Daoy (cell line): ENCODE measurements around the gene DPYSL5. TPM values are rescaled to one million over a fixed set of nuclear protein-coding genes. Genes with fewer than 3 reads are reported as not detected.

Experiments used
- DNase-seq: peaks from one replicate; pipeline ENCODE4 v3.0.0-alpha.2; 2015; ENCODE audit warnings: low read depth
- total RNA-seq: library from RNA; depleted of rRNA; stranded (reverse); fragments of >200 nt; shearing (Covaris generic); gene quantifications from 2 replicates; pipeline ENCODE4 v1.2.3, GENCODE V29; 2014

Gene DPYSL5
- total RNA-seq, 1 experiment from 2014 or later = 1.9 TPM

DNA sequence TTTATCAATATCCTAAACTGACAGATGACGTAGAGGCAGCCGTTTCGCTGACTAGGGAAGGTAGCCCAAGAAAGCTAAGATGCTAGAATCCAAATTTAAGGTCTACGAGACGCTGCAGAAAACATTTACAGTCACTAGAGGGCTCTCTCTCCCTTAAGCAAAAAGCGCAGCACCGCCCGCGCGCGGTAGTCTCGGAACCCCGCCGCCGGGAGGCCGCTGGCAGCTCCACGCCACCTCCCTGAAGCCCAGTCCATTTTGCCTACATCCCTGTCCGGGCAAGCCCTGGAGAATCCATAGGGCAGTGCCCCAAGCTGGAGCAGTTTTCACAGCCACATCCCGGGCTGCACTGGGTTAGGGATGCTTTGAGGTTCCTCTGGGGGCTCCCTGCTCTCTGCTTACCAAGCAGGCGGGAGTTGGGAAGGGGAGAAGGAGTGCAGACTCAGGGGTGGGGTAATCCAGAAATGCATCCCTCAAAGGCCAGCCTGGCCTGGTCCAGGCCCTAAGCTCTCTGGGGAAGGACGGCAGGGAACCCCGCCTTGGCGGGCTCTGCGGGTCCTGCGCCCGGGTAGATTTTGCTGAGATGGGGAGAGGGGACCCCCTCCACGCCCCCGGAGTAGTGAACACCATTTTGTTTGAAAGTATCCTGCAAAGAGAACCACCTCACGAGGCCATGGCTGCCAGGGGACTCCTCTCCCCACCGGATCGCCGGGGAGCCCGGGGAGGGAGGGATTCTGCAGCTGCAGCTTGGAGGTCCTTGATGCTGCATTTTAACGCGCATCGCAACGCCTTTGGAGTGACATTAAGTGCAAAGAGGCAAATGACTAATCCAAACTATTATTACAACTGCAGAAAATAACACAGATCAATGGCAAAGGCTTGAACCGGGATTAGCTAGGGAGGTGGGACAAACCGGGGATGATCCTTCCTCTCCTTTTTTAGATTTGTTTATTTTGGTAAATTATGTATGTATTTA is 1.3 kb upstream of the DPYSL5 start:
- peak; percentile 85 for DNase-seq

DNA sequence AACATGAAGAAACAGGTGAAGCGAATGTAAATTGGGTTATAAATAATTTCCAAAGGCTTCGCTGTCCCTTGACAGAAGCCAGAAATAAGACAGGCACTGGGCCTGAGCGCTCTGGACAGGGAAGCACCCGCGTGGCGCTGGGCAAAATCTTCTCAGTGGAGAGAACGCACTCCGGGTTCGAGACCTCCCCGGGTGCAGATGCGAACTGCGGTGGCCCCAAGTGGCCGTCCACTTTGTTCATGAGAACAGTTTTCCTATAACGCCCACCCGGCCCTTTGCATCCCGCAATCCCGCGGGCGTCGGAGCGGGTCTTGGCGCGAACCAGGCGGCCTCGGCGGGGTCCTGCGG is 651 bp upstream of the DPYSL5 start:
- DNase-seq = no peak

DNA sequence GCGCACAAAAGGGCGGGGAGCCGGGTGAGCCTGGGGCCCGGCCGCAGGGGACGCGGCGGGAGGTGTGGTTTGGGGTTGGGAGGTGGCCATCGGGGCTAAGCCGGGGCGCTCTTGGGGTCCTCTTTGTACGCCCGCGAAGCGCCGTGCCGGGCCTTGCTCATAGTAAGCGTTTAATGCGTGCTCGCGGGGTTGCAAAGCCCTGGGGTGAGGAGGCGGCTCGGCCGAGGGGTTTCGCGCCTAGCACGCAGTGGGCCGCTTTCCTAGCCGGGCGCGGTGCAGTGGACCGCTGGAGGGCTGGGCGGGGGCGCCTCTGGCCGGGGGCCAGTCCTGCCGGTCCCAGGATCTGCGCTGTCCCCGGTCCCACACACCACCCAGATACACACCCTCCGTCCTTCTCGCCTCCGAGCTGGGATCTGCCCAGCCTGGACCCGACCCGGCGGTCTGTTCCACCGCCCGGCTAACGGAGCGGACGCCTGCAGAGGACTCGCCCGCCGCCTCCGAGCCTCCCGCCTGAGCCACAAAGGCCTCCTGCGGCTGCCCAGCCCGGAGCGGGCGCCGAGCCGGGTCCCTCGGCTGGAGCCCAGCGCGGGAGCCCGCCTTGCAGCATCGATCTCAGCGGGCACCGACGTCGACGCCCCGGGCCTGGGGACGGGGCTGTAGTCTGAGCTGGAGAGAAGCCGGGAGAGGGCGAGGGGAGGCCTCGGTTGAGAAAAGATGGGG is 564 bp downstream of the DPYSL5 start:
- DNase-seq = peak; percentile 55

DNA sequence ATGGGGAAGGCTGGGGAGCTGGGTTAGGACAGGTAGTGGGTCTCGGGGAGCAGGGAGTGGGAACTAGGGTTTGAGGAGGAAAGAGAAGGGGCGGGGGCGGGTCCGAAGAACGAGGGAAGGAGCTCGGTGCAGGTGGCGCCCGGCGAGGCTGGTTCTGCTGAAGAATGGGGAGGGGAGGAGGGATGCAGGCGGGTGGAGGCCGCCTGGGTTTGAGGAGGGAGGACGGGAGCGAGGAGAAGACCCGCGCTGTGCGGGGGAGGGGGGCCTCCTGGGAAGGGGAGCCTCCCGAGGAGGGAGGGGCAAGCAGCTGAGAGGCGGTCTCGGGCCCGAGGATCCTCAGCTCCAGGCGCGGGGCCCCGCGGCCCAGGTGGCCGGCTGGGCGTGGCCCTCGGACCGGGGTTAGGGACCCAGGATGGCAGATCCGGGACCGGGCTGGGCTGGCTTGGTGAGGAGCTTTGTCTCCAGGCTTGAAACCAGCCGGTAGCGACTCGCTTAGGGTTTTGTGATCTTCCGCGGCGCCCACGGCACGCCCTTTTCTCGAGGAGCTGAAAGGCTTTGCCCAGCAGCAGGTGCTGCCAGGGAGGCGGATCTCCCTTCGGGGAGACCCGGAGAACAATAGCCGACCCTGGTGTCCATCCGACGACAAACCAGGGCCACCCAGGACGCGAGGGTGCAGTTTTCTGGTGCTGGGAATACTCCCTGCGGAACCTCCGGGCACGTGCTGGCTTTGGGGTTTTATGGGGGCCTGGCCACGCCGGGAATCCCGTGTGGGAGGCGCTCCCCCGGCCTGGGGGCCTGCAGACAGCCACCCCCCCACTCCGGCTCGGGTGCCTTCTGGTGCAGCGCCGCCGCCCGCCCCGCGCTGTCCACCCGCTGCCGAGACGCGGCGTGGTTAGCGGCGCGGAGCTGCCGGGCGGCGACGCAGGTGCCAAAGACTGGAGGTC is 1.4 kb downstream of the DPYSL5 start:
- no peak for DNase-seq

DNA sequence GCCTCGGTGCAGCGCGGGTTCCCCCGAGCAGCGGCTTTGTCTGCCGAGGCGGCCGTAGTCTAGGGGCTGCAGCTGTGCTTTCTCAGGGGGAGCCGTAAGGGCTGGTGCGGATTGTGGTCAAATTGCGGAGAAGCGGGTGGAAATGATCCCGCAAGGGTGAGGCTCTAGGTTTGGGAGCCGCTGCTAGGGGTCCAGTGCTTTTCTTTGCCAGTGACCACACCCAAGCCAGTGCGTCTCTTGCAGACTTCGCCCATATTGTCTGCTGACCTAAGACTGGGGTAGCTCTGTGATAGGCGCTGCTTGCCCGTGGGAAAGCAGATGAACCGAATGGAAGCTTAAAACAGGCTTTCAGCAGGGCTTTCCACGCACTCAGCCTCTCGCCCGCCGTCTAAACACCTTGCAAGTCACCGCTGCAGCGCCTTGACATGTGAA is 2.1 kb downstream of the DPYSL5 start:
- no peak for DNase-seq

DNA sequence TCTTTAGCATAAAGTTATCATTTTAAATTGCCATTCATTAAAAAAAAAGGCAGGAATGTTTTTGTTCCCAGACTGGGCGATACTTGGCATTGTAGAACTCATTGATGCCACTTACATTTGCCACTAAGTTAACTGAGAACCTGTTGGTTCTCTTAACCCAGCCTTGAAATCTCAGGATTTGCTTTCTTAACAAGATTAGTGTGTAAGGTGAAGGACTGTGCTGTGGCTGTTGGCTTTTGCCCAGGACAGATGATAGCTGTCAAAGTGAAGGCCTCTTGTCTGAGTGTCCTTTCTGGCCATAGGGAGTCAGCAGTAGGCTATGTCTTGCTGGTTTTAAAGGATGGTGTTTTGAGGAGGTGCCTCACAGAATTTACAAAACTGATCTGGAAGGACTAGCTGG is 2.6 kb downstream of the DPYSL5 start:
- DNase-seq = no peak

DNA sequence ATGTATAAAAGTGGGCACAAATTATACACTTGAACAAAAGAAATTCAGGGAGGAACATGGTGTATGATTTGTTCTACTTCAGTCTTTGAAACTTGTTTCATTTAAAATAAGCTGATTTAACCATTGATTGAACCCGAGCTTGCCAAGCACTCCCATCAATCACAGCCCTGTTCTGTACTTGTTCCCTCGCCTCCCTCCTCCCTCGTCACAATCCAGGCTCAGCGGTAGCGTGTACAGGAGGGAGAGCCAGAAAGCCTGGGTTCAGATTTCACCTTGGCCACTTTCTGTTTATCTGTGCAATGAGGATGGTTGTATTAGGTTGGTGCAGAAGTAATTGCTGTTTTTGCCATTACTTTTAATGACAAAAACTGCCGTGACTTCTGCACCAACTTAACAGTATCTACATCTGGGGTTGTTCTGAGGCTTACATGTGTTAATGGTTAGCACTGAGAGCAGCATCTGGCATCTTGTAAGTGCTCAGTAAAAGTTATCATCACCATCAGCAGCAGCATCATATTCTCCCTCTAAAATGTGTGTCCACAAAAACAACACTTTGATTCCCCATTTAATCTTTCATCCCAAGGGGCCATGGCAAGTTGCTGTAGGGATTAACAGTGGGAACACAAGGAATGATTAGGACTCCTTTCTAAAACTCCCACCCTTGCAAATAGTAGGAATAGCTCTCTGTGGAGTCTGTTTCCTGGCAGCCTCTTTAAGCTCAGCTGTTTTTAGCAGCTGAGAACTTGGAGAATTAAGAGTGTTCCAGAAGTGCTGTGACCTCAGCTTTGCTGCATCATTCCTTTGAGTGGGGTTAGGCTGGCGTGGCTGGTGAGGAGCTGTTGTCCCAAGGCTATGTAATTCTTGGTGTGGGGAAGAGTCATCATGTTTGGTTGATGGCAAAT is 4.7 kb downstream of the DPYSL5 start:
- DNase-seq = no peak

DNA sequence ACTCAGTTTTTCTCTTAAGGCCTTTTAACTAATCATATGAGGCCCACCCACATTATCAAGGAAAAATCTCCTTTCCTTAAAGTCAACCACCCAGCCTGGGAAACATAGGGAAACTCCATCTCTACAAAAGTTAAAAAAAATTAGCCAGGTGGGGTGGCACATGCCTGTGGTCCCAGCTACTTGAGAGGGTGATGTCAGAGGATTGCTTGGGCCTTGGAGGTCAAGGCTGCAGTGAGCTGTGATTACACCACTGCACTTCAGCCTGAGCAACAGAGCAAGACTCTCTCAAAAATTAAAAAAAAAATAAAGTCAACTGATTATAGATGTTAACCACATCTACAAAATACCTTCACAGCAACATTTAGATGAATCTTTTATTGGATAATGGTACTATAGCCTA is 5.8 kb downstream of the DPYSL5 start:
- no peak for DNase-seq

DNA sequence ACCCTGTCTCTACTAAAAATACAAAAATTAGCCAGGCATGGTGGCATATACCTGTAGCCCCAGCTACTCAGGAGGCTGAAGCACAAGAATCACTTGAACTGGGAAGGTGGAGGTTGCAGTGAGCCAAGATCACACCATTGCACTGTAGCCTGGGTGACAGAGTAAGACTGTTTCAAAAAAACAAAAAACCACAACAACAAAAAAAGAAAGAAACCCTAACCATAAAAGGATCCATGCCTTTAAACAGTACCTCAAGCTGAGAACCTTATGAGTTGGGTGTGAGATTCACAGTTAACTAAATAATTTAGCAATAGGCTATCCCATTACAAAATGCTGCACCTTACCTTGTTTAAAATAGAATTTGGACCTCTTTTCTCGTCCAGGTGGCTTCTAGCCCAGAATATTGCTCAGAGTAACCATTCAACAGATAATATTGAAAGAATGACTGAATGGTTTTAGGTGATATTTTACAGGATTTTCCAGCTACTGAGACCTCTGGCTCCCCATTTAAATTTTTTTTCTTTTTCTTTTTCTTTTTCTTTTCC is 6.4 kb downstream of the DPYSL5 start:
- no peak for DNase-seq

DNA sequence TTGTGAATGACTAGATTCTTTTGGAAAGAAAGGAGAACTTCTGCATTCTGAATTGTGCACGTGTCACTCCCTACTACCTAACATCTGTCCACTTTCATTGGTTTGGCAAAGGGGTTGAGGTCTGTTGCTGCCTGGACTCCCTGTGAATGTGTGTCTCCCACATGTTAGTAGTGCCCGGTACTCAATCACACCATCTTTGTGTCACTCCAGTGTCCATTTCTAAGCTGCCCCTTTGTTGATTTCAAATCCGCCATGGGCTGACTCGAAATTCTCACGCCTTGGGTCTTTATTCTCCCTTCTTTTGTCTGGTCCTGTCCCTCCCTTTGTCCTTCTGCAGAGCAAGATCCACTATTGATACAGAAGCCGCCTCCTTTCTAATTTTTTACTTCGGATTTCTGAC is 7.5 kb downstream of the DPYSL5 start:
- no peak for DNase-seq

DNA sequence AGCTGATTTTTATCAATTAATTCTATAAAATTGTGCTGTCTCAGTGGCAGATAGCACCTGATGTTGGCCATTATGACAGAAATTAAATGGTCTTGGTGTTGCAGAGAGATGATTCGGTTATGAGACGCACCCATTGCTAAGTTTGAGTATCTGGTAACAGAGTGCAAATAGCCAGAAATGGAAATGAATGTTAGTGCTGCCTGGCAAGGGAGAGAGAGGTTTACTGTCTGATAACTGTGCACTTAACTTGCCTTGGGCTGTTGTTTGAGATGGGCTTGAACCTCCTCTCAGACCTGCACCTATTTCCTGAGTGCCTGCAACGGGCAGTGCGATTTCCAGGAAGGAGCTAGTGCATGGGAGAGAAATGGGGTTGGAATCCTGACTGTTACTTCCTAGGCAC is 11.7 kb downstream of the DPYSL5 start:
- no peak for DNase-seq

DNA sequence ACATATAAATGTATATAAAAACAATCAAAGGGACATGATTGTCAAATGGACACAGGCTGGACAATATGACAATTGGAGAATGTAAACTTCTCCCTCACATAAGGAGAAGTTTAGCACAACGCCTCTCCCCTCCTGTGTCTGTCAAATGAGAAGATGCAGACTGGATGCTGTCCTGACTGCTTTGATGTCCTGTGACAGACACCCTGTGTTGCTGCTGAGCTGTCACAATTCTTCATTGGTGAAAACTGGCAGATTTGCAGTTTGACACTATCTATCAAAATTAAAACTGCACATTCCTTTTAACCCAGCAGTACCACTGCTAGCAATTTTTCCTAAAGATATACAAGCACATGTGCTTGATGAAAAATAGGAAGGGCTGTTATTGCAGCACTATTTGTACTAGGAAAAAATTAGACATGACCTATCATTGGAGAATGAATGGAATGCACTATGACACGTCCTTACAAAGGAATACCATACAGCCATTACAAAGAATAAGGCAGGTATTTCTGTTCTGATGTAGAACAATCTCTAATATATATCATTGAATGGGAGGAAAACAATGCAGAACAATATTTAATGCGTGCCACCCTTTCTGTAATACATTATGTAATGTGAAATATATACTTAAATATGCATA is 12.4 kb downstream of the DPYSL5 start:
- DNase-seq = no peak

DNA sequence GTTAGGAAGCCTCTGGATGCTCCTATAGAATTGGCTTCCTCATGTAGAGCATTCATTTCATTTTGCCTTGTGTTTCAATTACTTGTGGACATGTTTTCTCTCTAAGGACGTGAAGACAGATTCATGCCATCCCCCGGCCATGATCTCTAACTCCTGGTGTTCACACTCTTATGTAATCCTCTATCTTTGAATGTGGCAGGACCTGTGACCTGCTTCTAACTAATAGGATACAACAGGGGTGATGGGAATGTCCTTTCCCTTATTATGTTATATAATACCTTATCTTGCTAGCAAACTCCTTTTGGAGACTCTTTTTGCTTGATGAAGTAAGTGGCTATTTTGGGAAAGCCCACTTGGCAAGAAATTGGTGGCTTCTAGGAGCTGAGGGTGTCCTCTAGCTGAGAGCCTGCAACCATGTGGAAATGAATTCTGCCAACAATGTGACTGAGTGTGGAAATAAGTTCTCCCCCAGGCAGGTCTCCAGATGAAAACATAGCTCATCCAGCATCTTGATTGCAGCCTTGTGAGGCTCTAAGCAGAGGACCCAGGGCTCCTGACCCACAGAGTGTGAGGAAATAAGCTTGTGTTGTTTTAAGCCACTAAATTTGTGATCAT is 13.8 kb downstream of the DPYSL5 start:
- no peak for DNase-seq

DNA sequence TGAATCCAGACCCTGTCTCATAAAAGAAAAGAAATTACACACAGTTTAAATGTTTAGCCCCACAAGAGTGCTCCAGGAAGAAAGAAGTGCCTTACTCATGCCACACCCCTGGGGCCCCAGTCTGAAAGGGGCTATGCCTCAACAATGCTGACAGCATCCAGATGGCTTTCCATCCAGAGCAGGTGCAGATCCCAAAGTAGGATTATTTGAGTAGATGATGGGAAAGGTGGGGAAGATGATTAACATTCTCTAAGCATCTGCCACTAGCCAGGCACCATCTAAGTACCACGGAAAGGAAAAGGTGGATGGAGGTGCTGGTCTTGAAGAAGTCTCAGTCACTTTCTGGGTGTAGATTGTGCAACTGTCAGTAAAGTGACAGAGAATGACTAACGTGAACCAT is 16.3 kb downstream of the DPYSL5 start:
- no peak for DNase-seq

DNA sequence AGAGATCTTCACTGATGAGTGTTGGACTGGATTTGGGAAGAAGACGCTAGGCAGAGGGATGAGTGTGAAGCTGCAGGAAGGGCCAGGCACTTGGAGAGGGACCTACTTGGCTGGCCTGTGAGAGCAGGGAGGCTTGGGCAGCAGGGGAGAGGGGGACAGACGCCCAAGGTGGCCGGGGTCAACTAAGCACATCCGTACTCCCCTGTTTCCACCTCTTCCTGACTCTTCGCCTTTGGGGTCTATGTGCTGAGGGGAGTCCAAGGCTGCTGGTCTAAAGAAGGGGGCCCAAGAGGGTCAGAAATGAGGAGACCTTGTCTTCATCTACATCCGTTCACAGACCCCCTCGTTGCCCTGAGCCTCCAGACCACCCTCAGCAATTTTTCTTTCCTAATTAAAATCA is 16.7 kb downstream of the DPYSL5 start:
- DNase-seq = no peak

DNA sequence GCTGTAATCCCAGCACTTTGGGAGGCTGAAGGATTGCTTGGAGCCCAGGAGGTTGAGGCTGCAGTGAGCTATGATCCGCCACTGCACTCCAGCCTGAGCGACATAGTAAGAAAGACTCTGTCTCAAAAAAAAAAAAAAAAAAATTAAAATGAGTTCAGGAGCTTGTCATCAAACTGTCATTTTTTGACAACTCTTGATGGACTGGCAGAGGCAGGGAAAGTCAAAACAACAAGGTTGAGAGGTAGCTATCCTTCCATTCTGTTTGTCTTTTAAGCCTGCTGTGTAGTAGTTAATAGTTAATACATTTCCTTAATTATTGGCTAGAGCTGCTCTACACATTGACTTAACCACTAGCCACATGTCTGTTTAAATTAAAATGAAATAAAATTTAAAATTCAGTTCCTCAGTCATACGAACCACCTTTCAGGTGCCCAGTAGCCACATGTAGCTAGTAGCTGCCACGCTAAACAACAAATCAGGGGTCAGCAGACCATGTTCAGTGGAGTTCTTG is 22.7 kb downstream of the DPYSL5 start:
- no peak for DNase-seq

DNA sequence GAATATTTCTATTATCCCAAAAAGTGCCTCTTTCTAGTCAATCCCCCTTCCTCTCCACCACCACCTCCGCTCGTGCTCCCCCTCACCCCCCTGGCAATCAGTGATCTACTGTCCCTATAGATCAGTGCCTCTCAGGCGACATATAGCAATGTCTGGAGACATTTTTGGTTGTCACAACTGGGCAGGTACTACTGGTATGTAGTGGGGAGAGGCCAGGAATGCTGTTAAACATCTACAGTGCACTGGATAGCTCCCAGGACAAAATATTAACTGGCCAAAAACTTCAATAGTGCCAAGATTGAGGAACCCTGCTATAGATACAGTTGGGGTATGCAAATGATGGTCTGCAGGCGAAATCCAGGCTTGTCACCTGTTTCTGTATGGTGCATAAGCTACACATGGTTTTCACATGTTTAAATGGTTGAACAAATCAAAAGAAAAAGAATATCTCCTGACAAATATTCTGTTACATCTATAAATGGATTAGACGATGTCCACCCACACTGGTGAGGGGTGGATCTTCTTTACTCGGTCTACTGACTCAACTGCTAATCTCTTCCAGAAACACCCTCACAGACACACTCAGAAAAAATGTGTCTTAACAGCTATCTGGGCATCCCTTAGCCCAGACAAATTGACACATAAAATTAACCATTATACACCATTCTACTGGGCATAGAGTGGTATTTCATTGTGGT is 25.5 kb downstream of the DPYSL5 start:
- no peak for DNase-seq

DNA sequence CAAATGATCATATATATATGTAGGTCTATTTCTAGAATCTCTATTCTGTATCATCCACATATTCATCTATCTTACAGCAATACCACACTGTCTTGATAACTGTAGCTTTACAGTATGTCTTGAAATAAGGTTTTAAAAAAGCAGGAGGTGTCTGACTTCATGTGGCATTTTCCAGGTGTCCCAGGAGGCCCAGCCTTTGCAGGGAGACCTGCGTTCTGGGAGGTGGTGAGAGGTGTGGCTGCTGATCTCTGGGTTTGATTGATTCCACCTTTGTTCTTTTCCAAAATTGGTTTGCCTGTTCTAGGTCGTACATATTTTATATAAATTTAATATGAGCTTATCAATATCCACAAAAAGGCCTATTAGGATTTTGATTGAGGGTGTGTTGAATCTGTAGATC is 26.6 kb downstream of the DPYSL5 start:
- DNase-seq = no peak
